K562 (cell line): ENCODE measurements around the gene PON1.

Experiments used
- CTCF ChIP-seq, 3 experiments: IDR thresholded peaks in 2 of 3; conservative IDR thresholded peaks in 1 of 3; 2 replicates each; pipeline ENCODE4 v1.5.1; 2011 to 2012; ENCODE audit warnings: low read length in 3 of 3, mild to moderate bottlenecking in 3 of 3, control low read depth in 2 of 3, improper control_type of control experiment in 1 of 3, inconsistent platforms in 1 of 3, low read depth in 1 of 3, mixed read lengths in 1 of 3, moderate library complexity in 1 of 3; ENCODE audit not compliant: insufficient read depth in 2 of 3
- E2F5 ChIP-seq: sonication (generic); formaldehyde crosslinking; IDR thresholded peaks from 2 replicates; pipeline ENCODE4 v1.8.0; 2022; ENCODE audit warnings: mild to moderate bottlenecking, missing genetic modification reagents
- EP300 ChIP-seq: IDR thresholded peaks from 2 replicates; pipeline ENCODE4 v1.6.1; 2012; ENCODE audit warnings: low read length, improper control_type of control experiment
- KAT2B ChIP-seq: IDR thresholded peaks from one replicate; pipeline ENCODE4 v1.6.1; 2012; ENCODE audit warnings: low read depth, mild to moderate bottlenecking, control low read depth, inconsistent platforms, low read length, moderate library complexity
- REST ChIP-seq, 2 experiments: fragments of 450-650 bp; formaldehyde crosslinking in 1 of 2; IDR thresholded peaks; 2 replicates each; pipeline versions ENCODE4 v1.4.0 to v1.6.1; 2014 to 2020; ENCODE audit warnings: mild to moderate bottlenecking in 2 of 2, borderline replicate concordance in 1 of 2, low read depth in 1 of 2
- RNF2 ChIP-seq: sonication (generic); IDR thresholded peaks from 2 replicates; pipeline ENCODE4 v1.6.1; 2016
- SP1 ChIP-seq: sonication (generic); formaldehyde crosslinking; IDR thresholded peaks from 2 replicates; pipeline ENCODE4 v1.8.1; 2022; ENCODE audit warnings: mild to moderate bottlenecking, missing genetic modification reagents
- SRF ChIP-seq, 2 experiments: fragments of 250-450, 450-650 bp in 1 of 2; sonication (Bioruptor Pico) in 1 of 2; sonication (generic) in 1 of 2; formaldehyde crosslinking; IDR thresholded peaks; 2 replicates each; pipeline versions ENCODE4 v1.5.0 to v1.5.1; 2020 to 2022; ENCODE audit warnings: mild to moderate bottlenecking in 1 of 2, missing genetic modification reagents in 1 of 2
- TAF15 ChIP-seq: fragments of 200-400 bp; formaldehyde crosslinking; IDR thresholded peaks from 2 replicates; pipeline ENCODE4 v1.6.1; 2017; ENCODE audit warnings: mild to moderate bottlenecking, low read depth, low read length, moderate library complexity
- TFAM ChIP-seq: fragments of 250-450 bp; sonication (Bioruptor Pico); conservative IDR thresholded peaks from 2 replicates; pipeline ENCODE4 v1.5.0; 2021; ENCODE audit warnings: mild to moderate bottlenecking, moderate library complexity
- ZNF23 ChIP-seq: fragments of 250-450 bp; sonication (Bioruptor Pico); IDR thresholded peaks from 2 replicates; pipeline ENCODE4 v1.4.0; 2020; ENCODE audit warnings: mild to moderate bottlenecking

GRCh38 chr7:95327356-95327755 lies 3.0 kb upstream of the PON1 start:
- TF ChIP-seq SP1 (CRISPR knock-in tag) = no peak
- no peak for TF ChIP-seq KAT2B
- TF ChIP-seq CTCF (IDR thresholded peaks at IDR 0.05 in 2 of 3, conservative IDR thresholded peaks at IDR 0.05 in 1 of 3; ENCODE audit: insufficient read depth in 2 of 3, low read depth in 1 of 3, low read length in 3 of 3) = no peak
- no peak for TF ChIP-seq EP300
- no peak for TF ChIP-seq TAF15
- TF ChIP-seq RNF2 = no peak
- TF ChIP-seq TFAM (CRISPR knock-in tag) = no peak
- no peak for TF ChIP-seq REST (IDR thresholded peaks at IDR 0.05; ENCODE audit: borderline replicate concordance)
- TF ChIP-seq REST (CRISPR knock-in tag; IDR thresholded peaks at IDR 0.05; ENCODE audit: low read depth) = no peak
- TF ChIP-seq ZNF23 (CRISPR knock-in tag) = no peak
- TF ChIP-seq SRF (CRISPR knock-in tag; IDR thresholded peaks at IDR 0.05) = no peak
- no peak for TF ChIP-seq E2F5 (CRISPR knock-in tag)
